ENCODE results near the gene CLCN6.

GRCh38 chr1:11835441-11836225 lies 29.6 kb downstream of the CLCN6 start:
- TF ChIP-seq, protein P1, sequence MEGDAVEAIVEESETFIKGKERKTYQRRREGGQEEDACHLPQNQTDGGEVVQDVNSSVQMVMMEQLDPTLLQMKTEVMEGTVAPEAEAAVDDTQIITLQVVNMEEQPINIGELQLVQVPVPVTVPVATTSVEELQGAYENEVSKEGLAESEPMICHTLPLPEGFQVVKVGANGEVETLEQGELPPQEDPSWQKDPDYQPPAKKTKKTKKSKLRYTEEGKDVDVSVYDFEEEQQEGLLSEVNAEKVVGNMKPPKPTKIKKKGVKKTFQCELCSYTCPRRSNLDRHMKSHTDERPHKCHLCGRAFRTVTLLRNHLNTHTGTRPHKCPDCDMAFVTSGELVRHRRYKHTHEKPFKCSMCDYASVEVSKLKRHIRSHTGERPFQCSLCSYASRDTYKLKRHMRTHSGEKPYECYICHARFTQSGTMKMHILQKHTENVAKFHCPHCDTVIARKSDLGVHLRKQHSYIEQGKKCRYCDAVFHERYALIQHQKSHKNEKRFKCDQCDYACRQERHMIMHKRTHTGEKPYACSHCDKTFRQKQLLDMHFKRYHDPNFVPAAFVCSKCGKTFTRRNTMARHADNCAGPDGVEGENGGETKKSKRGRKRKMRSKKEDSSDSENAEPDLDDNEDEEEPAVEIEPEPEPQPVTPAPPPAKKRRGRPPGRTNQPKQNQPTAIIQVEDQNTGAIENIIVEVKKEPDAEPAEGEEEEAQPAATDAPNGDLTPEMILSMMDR (IDR thresholded peaks at IDR 0.05; ENCODE audit: insufficient read depth, low read length), result no peak
- TF ChIP-seq POLR2AphosphoS5 (IDR thresholded peaks at IDR 0.05; ENCODE audit: low read depth), result no peak

All from HL-60 (cell line).